Central memory CD8-positive, alpha-beta T cell (primary cell): ENCODE results near the gene DEFB128.
"Not testable (repeated sequence)": the region's sequence is repeated elsewhere in the genome, so short reads cannot be mapped to it uniquely, and the experiment has no call there.

Source experiments
- ATAC-seq: fragments of 150-1000 bp; cut with Tn5 transposase; replicated peaks from 2 replicates; pipeline ENCODE4 v1.10.0; 2022; ENCODE audit warnings: mild to moderate bottlenecking, moderate FRiP score, moderate number of reproducible peaks; ENCODE audit not compliant: poor library complexity, severe bottlenecking; ENCODE audit errors: extremely low read depth
- DNase-seq, 2 donors: peaks; one replicate each; pipeline ENCODE4 v3.0.0; 2021; ENCODE audit warnings: low spot score in 2 of 2
- H3K27ac Mint-ChIP-seq: one replicate; pipeline ENCODE4 v1.8.0; 2022; ENCODE audit warnings: low read depth, mild to moderate bottlenecking, moderate library complexity, mixed read lengths
- H3K27me3 Mint-ChIP-seq: one replicate; pipeline ENCODE4 v1.8.0; 2022; ENCODE audit warnings: mixed read lengths
- H3K36me3 Mint-ChIP-seq: one replicate; pipeline ENCODE4 v1.8.0; 2022; ENCODE audit warnings: mild to moderate bottlenecking, moderate library complexity, mixed read lengths; ENCODE audit not compliant: insufficient read depth
- H3K4me1 Mint-ChIP-seq: one replicate; pipeline ENCODE4 v1.8.0; 2022; ENCODE audit warnings: mixed read lengths
- H3K4me3 Mint-ChIP-seq: one replicate; pipeline ENCODE4 v1.8.0; 2022; ENCODE audit warnings: mild to moderate bottlenecking, moderate library complexity, mixed read lengths
- H3K9me3 Mint-ChIP-seq: one replicate; pipeline ENCODE4 v1.8.0; 2022; ENCODE audit warnings: mixed read lengths

The DEFB128 gene

DNA sequence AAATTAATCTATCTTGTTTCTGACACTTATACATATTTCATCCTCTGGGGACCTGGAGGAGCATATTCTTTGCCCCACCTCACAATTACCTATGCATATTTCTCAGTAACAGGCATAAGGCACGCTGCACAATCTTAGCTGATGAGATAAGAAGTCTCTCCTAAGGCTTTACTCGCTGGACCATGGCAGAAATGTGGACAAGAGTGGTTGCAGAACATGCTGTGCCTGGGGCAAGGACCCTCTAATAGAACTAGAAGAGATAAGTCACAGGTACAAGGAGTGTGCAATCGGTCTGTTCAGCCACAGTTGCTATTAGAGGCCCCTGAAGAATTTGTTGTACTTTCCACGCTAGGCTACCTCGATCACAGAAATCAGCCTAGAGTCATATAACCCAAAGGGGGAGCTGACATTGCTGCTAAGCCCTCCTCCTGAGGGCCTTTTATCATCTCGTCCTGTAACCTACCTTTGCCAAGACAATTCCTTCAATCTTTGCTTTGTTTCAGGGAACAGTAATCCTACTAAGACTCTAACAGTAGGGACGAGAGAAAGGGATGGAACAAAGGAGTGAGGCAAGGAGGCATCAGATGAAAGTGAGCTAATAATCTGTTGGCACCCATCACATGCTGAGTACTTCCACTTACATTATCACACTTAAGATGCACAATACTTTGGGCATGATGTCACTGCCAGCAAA lies 21.4 kb upstream of the DEFB128 start:
- H3K9me3 Mint-ChIP-seq, result no peaks in the 10 kb centered on the region

DNA sequence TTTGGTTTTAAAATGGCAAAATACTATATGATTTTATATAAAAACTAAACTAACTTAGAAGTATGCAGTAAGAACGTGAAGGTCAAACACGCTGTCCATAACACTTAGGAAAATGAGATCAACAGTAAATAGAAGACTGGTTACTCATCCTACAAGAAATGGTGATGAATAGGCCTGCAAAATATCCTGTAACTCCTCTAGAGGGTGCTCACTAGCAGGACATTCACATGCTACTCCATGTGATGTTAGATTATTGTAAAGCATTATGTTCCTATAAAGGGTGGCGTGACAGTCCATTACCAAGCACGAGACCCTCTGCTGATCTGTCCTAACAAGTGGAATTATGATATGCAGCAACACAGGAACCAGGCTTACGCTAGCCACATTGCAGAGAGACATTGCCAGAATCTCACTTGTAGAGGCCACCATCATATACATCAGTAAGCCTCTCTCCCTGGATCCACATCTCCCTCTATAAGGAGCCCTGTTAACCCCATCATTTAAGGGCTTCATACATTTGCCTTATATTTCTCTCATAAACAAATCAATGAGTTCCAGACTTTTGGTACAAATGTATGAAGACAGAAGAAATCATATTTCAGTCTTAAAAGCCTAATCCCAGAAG lies 19.5 kb upstream of the DEFB128 start:
- H3K36me3 Mint-ChIP-seq, result no peaks in the 10 kb centered on the region
- peak; percentile 54 for ATAC-seq
- DNase-seq, result no peak

More for the DNA sequence above, 21.4 kb upstream of the DEFB128 start:
- Mint-ChIP-seq H3K36me3 (no peaks in the 10 kb centered on the region), H3K4me1 (no peaks in the 10 kb centered on the region), H3K27ac (no peak overlapping the region), H3K4me3 (no peak overlapping the region), H3K27me3 (peaks cover 14% of the 10 kb centered on the region)
- ATAC-seq (no peak), DNase-seq (no peak)

DNA sequence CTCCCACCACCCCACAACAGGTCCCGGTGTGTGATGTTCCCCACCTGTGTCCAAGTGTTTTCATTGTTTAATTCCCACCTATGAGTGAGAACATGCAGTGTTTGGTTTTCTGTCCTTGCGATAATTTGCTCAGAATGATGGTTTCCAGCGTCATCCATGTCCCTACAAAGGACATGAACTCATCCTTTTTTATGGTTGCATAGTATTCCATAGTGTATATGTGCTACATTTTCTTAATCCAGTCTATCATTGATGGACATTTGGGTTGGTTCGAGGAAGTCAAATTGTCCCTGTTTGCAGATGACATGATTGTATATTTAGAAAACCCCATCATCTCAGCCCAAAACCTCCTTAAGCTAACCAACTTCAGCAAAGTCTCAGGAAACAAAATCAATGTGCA lies 14.1 kb upstream of the DEFB128 start:
- not testable (repeated sequence) for ATAC-seq, H3K4me3 Mint-ChIP-seq, H3K36me3 Mint-ChIP-seq, DNase-seq, H3K4me1 Mint-ChIP-seq, H3K27ac Mint-ChIP-seq, H3K9me3 Mint-ChIP-seq
- H3K27me3 Mint-ChIP-seq, result peaks cover 33% of the 10 kb centered on the region

More for the DNA sequence above, 19.5 kb upstream of the DEFB128 start:
- Mint-ChIP-seq H3K4me1 (no peaks in the 10 kb centered on the region), H3K27me3 (peaks cover 14% of the 10 kb centered on the region), H3K27ac (no peak overlapping the region), H3K9me3 (no peaks in the 10 kb centered on the region), H3K4me3 (no peak overlapping the region)

DNA sequence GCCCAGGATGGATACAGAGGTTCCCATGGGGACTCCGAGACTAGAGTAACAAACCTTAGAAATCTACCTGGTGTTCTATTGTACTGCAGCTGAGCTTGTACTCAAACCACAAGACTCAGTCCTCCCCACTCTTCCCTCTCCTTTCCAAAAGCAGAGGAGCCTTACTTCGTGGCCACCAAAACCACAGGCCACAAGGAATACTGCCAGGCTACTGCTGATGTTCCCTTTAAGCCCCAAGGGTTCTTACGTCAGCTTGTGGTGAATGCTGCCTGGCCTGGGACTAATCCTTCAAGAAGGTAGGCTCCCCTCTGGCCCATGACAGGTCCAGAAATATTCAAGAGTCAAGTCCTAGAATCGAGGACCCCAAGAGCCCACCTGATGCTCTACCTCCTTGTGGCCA lies 10.5 kb upstream of the DEFB128 start:
- Mint-ChIP-seq H3K36me3 (peaks cover 1% of the 10 kb centered on the region), H3K9me3 (no peaks in the 10 kb centered on the region), H3K4me1 (no peaks in the 10 kb centered on the region), H3K27ac (no peak overlapping the region), H3K27me3 (peaks cover 67% of the 10 kb centered on the region), H3K4me3 (no peak overlapping the region)
- no peak for DNase-seq
- ATAC-seq, result no peak

DNA sequence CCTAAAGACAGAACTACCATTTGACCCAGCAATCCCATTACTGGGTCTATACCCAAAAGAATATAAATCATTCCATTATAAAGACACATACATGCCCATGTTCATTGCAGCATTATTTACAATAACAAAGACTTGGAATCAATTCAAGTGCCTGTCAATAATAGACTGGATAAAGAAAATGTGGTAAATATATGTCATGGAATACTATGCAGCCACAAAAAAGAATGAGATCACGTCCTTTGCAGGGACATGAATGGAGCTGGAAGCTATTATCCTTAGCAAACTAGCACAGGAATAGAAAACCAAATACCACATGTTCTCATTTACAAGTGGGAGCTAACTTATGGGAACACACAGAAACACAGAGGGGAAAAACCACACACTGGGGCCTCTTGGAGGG lies 8.7 kb upstream of the DEFB128 start:
- Mint-ChIP-seq H3K4me3 (no peak overlapping the region), H3K27ac (no peak overlapping the region), H3K4me1 (no peaks in the 10 kb centered on the region), H3K36me3 (peaks cover 1% of the 10 kb centered on the region), H3K9me3 (no peaks in the 10 kb centered on the region), H3K27me3 (peaks cover 69% of the 10 kb centered on the region)
- DNase-seq (no peak), ATAC-seq (no peak)

DNA sequence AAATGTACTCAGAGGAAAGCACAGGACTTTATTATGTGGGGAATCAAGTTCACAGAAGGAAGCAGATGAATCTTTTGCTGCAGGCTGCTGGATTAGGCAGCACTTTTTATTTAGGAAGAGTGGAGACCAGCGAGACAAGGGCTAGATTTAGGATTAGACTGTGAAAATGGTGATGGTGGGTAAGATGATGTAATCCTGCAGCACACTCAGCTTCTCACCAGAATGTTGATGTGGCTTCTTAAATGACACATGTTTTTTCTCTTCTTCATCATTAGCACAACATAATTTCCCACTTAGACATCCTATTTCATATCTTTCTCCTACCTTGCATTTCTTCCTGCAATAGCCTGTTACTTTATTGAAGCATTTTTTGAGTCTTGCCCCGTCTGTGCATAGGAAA lies 1.8 kb downstream of the DEFB128 start:
- Mint-ChIP-seq H3K27ac (no peak overlapping the region), H3K27me3 (peaks cover 86% of the 10 kb centered on the region), H3K4me1 (no peaks in the 10 kb centered on the region), H3K36me3 (peaks cover 1% of the 10 kb centered on the region), H3K4me3 (no peak overlapping the region), H3K9me3 (no peaks in the 10 kb centered on the region)
- no peak for DNase-seq
- no peak for ATAC-seq

DNA sequence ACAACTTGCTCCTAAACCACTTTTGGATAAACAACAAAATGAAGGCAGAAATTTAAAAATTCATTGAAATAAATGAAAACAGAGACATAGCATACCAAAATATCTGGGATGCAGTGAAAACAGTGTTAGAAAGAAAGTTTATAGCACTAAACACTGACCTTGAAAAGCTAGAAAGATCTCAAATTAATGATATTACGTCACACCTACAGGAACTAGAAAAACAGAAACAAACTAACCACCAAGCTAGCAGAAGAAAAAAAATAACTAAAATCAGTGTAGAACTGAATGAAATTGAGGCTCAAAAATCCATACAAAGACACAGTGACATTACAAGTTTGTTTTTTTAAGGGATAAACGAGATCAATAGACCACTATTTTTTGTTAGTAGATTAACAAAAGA lies 5.2 kb downstream of the DEFB128 start:
- no peak for ATAC-seq
- H3K9me3 Mint-ChIP-seq, result no peaks in the 10 kb centered on the region
- H3K36me3 Mint-ChIP-seq, result peaks cover 1% of the 10 kb centered on the region
- no peaks in the 10 kb centered on the region for H3K4me1 Mint-ChIP-seq
- no peak for DNase-seq
- no peak overlapping the region for H3K27ac Mint-ChIP-seq
- peaks cover 77% of the 10 kb centered on the region for H3K27me3 Mint-ChIP-seq
- H3K4me3 Mint-ChIP-seq, result no peak overlapping the region

DNA sequence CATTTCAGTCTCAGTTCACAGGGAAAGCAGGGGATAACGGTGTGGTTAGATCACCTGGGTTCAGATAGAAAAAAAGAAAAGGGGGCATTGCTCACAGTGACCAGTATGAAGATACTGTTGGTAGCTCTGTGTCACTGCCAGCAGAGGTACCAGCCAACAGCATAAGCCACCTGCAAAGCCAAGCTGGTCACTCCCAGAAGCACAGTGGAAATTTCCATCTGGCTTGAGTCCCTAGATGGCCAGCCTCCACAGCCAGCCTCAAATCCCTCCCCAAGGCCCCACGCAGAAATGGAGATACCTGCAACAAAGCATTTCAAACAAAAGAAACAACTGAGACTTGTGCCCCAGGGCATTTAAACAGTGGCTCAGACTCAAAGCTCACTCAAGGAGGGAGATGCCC lies 20.6 kb downstream of the DEFB128 start:
- Mint-ChIP-seq H3K4me3 (no peak overlapping the region), H3K27ac (no peak overlapping the region), H3K36me3 (no peaks in the 10 kb centered on the region), H3K4me1 (no peaks in the 10 kb centered on the region), H3K9me3 (no peaks in the 10 kb centered on the region), H3K27me3 (peaks cover 18% of the 10 kb centered on the region)
- no peak for ATAC-seq
- DNase-seq, result no peak

DNA sequence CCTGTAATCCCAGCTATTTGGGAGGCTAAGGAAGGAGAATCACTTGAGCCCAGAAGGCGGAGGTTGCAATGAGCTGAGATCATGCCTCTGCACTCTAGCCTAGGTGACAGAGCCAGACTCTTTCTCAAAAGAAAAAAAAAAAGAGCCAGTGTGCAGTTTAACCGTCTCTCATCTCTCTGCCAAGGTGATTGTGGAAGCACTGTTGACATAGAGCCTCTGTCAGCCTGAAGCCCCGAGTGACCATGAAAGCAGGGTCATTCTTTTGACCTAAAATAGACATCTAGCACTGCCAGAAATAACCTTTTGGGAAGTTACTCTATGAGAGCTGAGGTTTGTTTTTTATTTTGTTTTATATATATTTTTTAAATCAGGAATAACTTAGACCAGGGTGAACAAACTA lies 24.9 kb downstream of the DEFB128 start:
- Mint-ChIP-seq H3K4me1 (no peaks in the 10 kb centered on the region), H3K27me3 (peaks cover 22% of the 10 kb centered on the region), H3K27ac (no peak overlapping the region), H3K4me3 (no peak overlapping the region), H3K36me3 (no peaks in the 10 kb centered on the region), H3K9me3 (no peaks in the 10 kb centered on the region)
- DNase-seq (no peak), ATAC-seq (no peak)

DNA sequence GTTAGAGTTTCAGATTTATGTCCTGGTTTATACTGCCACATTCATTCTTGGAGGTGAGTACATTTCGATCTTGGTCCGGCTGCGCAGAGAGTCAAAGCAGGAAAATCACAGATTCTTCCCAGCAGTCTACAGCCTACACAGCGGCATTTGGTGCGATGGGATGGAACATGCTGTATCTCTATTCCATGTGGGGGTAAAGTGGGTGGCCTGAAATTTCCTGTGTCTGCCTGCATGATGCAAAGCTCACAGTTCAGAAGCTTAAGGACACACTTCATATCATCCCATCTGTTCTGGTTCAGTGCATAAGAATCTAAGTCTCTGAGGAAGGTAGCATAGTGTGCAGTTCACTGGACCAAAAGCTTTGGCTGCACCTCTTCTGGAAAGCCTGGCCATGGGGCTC lies 32.4 kb downstream of the DEFB128 start, which contains the start of gene DEFB127:
DEFB127 (plus strand) TSS at position 301 of the 400 bp plus-strand sequence; CDS start at position 392, 91 bp downstream.
- peaks cover 59% of the 10 kb centered on the region for H3K27me3 Mint-ChIP-seq
- no peak for ATAC-seq
- DNase-seq, result no peak
- no peaks in the 10 kb centered on the region for H3K4me1 Mint-ChIP-seq
- H3K9me3 Mint-ChIP-seq, result no peaks in the 10 kb centered on the region
- H3K27ac Mint-ChIP-seq, result no peak within 1 kb of the TSS
- H3K36me3 Mint-ChIP-seq, result no peaks in the 10 kb centered on the region
- no peak within 1 kb of the TSS for H3K4me3 Mint-ChIP-seq

DNA sequence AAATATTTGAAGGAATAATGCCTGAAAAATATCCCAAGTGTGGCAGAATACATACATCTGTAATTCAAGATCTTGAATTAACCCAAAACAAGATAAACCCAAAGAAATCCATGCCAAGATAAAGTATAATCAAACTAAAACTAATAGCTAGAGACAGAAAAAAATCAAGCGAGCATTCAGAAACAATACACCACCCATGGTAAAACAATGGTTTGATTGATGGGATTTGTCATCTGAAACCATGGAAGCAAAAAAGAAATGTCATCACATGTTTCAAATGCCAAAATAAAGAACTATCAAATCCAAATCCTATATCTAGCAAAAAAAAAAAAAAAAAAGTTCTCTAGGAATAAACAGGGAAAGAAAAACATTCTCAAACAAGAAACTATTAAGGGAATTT lies 37.4 kb downstream of the DEFB128 start:
- no peak for ATAC-seq
- H3K4me1 Mint-ChIP-seq, result no peaks in the 10 kb centered on the region
- H3K36me3 Mint-ChIP-seq, result no peaks in the 10 kb centered on the region
- no peak for DNase-seq
- H3K27me3 Mint-ChIP-seq, result peaks cover 65% of the 10 kb centered on the region
- H3K27ac Mint-ChIP-seq, result no peak overlapping the region
- no peaks in the 10 kb centered on the region for H3K9me3 Mint-ChIP-seq
- H3K4me3 Mint-ChIP-seq, result no peak overlapping the region

DNA sequence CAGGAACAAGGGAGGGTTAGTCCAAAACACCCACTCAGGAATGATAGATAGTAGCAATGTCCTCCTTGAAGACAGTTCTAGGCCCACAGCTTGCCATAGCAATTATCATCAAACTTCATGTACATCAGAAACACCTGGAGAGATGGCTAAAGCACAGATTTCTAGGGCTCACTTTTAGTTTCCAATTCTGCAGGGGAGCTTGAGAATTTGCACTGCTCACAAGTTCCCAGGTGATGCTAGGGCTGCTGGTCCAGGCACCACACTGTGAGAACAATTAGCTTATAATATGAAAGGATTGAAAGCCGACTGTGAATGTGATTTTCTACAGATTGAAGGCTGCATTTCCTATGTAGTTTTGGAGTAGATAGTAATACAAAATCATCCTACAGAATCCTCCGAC lies 43.6 kb downstream of the DEFB128 start:
- Mint-ChIP-seq H3K36me3 (no peaks in the 10 kb centered on the region), H3K27me3 (peaks cover 61% of the 10 kb centered on the region), H3K27ac (no peak overlapping the region), H3K4me3 (no peak overlapping the region), H3K9me3 (no peaks in the 10 kb centered on the region), H3K4me1 (no peaks in the 10 kb centered on the region)
- ATAC-seq, result no peak
- no peak for DNase-seq

DNA sequence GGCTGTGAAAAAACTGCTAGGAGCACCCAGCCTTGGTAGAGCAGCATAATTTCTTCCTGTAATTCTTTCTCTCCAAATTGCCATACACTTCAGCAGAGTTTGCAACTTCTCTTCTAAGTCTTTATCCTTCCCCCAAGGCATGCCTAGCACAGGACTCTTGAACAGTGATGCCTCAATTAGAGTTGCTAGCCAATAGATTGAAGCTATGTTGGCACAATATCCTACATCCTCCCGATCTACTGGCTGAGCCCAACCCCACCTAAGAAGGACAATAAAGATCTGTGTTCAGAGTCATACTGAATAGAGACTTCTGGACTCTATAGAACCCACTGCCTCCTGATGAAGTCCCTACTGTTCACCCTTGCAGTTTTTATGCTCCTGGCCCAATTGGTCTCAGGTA lies 47.2 kb downstream of the DEFB128 start, which contains the start of gene DEFB126:
DEFB126 (plus strand) TSS at position 301 of the 400 bp plus-strand sequence; CDS start at position 340, 39 bp downstream.
- H3K36me3 Mint-ChIP-seq, result no peaks in the 10 kb centered on the region
- H3K4me3 Mint-ChIP-seq, result no peak within 1 kb of the TSS
- H3K27me3 Mint-ChIP-seq, result peaks cover 76% of the 10 kb centered on the region
- peaks cover 7% of the 10 kb centered on the region for H3K9me3 Mint-ChIP-seq
- ATAC-seq, result no peak
- no peaks in the 10 kb centered on the region for H3K4me1 Mint-ChIP-seq
- no peak for DNase-seq
- H3K27ac Mint-ChIP-seq, result no peak within 1 kb of the TSS
